GM18873 (cell line): ENCODE measurements around the gene TMTC3.
"Not testable (repeated sequence)": the region's sequence is repeated elsewhere in the genome, so short reads cannot be mapped to it uniquely, and the experiment has no call there.

Experiments
- ATAC-seq: cut with Tn5 transposase; IDR thresholded peaks from one replicate; pipeline ENCODE4 v1.9.1; 2021; ENCODE audit warnings: mild to moderate bottlenecking, moderate library complexity, moderate number of reproducible peaks; ENCODE audit not compliant: unreplicated experiment, low FRiP score

Gene TMTC3

GRCh38 chr12:88163371-88163770 lies 21.3 kb downstream of the TMTC3 start:
- ATAC-seq: no peak

- no peak for ATAC-seq
Observed at GRCh38 chr12:88166179-88166578, 24.1 kb downstream of the TMTC3 start.

GRCh38 chr12:88167384-88167783 lies 25.3 kb downstream of the TMTC3 start:
- no peak for ATAC-seq

- no peak for ATAC-seq
Observed at GRCh38 chr12:88172844-88173407, 30.8 kb downstream of the TMTC3 start.

DNA sequence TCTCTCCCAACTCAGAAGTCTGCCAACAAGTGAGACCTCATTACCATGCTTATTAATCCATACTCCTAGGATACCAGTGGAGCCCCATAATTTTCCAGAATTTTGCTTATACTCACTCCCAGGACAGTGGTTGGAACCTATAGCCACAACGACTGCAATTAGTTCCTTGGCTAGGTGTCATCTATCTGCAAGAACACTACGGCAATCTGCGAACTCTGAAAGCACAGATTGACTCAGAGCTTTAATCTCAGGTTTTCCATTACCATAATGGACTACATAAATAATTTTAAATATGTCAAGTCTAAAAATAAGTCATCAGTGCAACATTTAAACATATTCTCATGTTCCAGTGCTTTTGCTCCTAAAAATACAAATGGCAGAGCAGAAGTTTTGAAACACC lies 33.4 kb downstream of the TMTC3 start:
- no peak for ATAC-seq

GRCh38 chr12:88179436-88180014 lies 37.4 kb downstream of the TMTC3 start:
- no peak for ATAC-seq

- no peak for ATAC-seq
Observed at GRCh38 chr12:88181881-88182280, 39.8 kb downstream of the TMTC3 start.

GRCh38 chr12:88182416-88182815 lies 40.3 kb downstream of the TMTC3 start:
- no peak for ATAC-seq

DNA sequence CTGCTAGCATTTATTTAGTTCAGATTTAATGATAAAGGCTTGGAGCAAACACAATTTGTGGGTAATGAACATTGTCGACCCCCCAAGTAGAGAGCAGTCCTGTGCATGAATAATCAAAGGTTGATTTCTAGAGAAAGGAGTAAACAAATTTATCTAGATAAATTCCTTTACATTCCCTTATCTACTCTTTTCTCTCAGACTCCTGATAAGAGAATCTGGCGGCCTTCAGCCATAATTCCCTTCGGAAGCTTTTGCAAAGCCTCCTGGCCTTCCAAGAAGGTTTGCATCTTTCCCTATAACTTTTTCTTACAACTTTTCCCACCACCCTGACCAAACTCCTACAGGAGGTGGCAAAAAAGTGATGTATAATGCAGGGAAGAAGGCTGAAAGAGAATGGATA lies 42.1 kb downstream of the TMTC3 start:
- ATAC-seq: no peak

- ATAC-seq: no peak
Observed at GRCh38 chr12:88185279-88185678, 43.2 kb downstream of the TMTC3 start.

DNA sequence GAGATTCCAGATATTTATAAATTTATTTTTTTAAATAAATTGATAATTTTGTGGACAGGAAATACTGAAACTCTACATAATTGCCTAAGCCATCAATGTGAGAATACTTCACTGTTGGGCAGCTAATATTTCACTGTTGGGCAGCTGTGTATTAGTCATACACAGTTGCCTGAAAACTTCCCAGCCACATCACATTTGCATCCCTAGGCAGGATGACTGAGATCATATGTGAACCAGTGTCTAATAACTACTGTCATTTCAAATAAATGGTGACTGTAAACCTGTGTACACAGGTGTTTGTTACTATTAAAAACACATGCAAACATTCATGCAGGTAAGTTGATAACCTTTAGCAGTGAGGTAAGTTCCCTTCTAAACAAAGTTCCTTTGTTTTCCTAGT lies 43.9 kb downstream of the TMTC3 start:
- ATAC-seq: peak; percentile 87

GRCh38 chr12:88187571-88187970 lies 45.5 kb downstream of the TMTC3 start:
- ATAC-seq: no peak

GRCh38 chr12:88188180-88188579 lies 46.1 kb downstream of the TMTC3 start:
- no peak for ATAC-seq

DNA sequence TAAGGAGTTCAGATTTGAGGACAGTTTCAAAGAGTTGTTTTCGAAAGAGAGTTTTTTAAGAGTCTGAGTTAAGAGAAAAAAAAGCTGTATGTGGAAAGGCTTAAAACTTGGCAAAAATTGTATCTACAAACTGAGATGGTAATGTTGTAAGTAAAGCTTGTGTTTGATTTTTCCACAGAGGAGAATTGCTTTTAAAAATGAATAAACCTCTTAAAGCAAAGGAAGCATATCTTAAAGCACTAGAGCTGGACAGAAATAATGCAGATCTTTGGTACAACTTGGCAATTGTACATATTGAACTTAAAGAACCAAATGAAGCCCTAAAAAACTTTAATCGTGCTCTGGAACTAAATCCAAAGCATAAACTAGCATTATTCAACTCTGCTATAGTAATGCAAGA lies 50.3 kb downstream of the TMTC3 start:
- no peak for ATAC-seq

DNA sequence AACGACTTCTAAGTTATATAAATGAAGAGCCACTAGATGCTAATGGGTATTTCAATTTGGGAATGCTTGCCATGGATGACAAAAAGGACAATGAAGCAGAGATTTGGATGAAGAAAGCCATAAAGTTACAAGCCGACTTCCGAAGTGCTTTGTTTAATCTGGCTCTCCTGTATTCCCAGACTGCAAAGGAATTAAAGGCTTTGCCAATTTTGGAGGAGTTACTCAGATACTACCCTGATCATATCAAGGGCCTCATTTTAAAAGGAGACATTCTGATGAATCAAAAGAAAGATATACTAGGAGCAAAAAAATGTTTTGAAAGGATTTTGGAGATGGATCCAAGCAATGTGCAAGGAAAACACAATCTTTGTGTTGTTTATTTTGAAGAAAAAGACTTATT lies 52.8 kb downstream of the TMTC3 start:
- no peak for ATAC-seq

DNA sequence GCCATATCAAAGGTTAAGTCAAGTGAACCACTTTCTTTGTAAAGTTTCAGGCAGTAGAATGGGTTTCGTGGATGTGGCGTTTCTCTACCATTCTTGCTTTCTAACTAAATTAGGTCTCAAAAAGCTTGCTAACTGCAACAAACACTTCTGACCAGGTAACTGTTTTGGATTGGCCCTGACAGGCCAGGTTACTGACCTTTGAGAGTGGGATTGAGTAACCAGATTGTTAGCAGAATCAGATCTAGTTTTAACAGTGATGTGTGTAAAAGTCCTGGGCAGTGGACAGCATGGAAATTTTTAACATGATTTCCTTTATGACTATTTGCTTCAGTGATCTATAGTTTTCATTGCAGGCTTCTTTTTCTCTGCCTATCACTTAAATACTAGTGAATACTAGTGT lies 57.9 kb downstream of the TMTC3 start:
- ATAC-seq: no peak

GRCh38 chr12:88202500-88202899 lies 60.4 kb downstream of the TMTC3 start:
- ATAC-seq: no peak

DNA sequence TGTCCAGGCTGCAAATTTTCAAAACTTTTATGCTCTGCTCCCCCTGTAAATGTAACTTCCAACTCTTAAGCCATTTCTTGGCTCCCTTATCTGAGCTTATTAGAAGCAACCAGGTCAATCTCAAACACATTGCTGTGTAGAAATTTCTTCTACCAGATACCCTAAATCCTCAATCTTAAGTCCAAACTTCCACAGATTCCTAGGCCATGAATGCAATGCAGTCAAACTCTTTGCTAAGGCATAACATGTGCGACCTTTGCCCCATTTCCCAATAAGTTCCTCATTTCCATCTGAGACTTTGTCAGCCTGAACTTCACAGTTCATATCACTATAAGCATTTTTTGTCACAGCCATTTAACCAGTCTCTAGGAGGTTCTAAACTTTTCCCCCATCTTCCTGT lies 64.5 kb downstream of the TMTC3 start:
- ATAC-seq: no peak

DNA sequence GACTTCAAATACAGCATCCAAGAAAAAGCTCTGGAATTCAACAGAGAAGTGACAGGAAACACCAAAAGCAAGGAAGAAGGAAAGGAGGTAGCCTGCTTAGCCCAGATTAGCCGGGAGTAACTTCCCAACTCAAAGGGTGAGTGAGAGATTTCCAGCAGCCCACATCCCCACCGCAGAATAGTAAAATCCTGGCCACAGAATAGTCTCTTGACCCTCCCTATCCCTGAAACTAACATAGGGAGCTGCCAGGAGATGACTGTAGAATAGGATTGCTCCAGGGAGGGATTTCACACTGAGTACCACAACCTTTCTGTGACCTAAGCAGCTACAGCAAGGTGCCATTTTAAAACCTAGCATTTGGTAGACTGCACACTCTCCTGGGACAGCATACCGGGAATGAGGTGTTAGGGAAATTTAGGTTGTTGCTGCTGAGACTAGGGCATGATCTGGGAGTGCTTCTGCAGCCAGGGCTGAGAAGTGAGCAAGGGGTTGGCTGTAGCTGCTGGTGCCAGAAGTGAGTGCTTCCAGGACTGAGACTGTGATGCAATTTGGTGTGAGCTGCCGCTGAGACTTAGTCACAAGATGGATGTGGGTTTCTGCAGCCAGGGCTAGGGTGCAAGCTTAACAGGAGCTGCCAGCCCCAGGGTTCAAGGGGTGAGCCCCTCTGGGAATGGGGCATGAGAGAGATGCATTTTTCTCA lies 66.0 kb downstream of the TMTC3 start:
- no peak for ATAC-seq

- ATAC-seq: no peak
Observed at GRCh38 chr12:88208661-88209060, 66.6 kb downstream of the TMTC3 start.

DNA sequence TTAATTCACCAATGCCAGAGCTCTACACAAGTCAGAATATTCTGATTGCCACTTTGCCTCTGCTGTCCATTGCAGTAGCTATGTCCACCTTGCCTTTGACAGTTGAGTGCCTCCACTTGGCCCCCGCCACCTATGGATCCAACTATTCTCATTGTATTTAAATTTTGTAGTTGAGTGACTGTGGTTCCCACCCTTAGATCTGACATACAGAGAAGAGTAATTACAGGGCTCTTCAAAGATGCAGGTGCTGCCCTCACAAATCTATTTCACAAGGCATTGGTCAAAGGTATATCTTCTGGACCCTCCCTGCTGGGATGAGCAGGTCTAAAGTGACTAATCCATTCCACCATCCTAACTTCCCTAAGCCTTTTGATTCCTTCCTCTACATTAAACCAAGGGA lies 68.2 kb downstream of the TMTC3 start:
- ATAC-seq: not testable (repeated sequence)

GRCh38 chr12:88218293-88218692 lies 76.2 kb downstream of the TMTC3 start:
- ATAC-seq: no peak
